SK-N-SH (cell line): Measurements from ENCODE around the gene SPOCK3. TPM values are rescaled to one million over a fixed set of nuclear protein-coding genes. Genes with fewer than 3 reads are reported as not detected.

Experiments
- CTCF ChIA-PET: fragments of 300-600, 350-600 bp; formaldehyde crosslinking; extraction: SDS; loops from one replicate; lab custom pipeline; 2021; lab: Yijun Ruan, JAX
- POLR2A ChIA-PET: fragments of 350-600 bp; sonication (Branson Sonifier 250); formaldehyde crosslinking; extraction: SDS; loops from one replicate; lab custom pipeline; 2020; ENCODE audit warnings: antibody characterized with exemption, inconsistent platforms; lab: Yijun Ruan, JAX
- DNase-seq: peaks from one replicate; pipeline ENCODE4 v3.0.0; 2012
- H2AFZ ChIP-seq: fragments of 200-600 bp; sonication (generic); 2 replicates; pipeline ENCODE4 v1.8.1; 2016; ENCODE audit warnings: antibody characterized with exemption, mild to moderate bottlenecking, low read depth
- H3F3A ChIP-seq: fragments of 200-600 bp; sonication (generic); replicated peaks from 2 replicates; pipeline ENCODE3; 2016; ENCODE audit warnings: antibody characterized with exemption, mild to moderate bottlenecking; ENCODE audit not compliant: insufficient read depth
- H3K27ac ChIP-seq, 2 experiments: fragments of 200-500 bp in 1 of 2; fragments of 200-600 bp in 1 of 2; sonication (Bioruptor generic) in 1 of 2; sonication (generic), shearing (Covaris generic) in 1 of 2; 2 replicates each; pipeline versions ENCODE4 v1.5.1 to v1.6.1; 2014 to 2016; ENCODE audit warnings: low read depth in 2 of 2, inconsistent platforms in 1 of 2, low read length in 1 of 2, mild to moderate bottlenecking in 1 of 2, mixed read lengths in 1 of 2
- H3K27me3 ChIP-seq: fragments of 200-600 bp; sonication (generic), shearing (Covaris generic); 2 replicates; pipeline ENCODE4 v1.6.1; 2016; ENCODE audit warnings: mixed run types; ENCODE audit not compliant: insufficient read depth
- H3K36me3 ChIP-seq, 2 experiments: fragments of 200-500 bp in 1 of 2; fragments of 200-600 bp in 1 of 2; sonication (Bioruptor generic) in 1 of 2; sonication (generic) in 1 of 2; replicated peaks in 1 of 2; 2 replicates each; pipeline versions ENCODE3 to v1.5.1; 2014 to 2016; ENCODE audit warnings: low read length in 1 of 2, mild to moderate bottlenecking in 1 of 2; ENCODE audit not compliant: insufficient read depth in 2 of 2, control insufficient read depth in 1 of 2
- H3K4me1 ChIP-seq, 2 experiments: fragments of 200-500 bp in 1 of 2; fragments of 200-600 bp in 1 of 2; sonication (Bioruptor generic) in 1 of 2; sonication (generic), shearing (Covaris generic) in 1 of 2; 2 replicates each; pipeline versions ENCODE4 v1.5.1 to v1.6.1; 2014 to 2016; ENCODE audit warnings: low read depth in 1 of 2, low read length in 1 of 2, mixed run types in 1 of 2; ENCODE audit not compliant: insufficient read depth in 2 of 2, control insufficient read depth in 1 of 2
- H3K4me2 ChIP-seq: fragments of 200-600 bp; sonication (generic), shearing (Covaris generic); 2 replicates; pipeline ENCODE4 v1.6.1; 2017; ENCODE audit warnings: mixed run types
- H3K4me3 ChIP-seq, 2 experiments: fragments of 200-500 bp in 1 of 2; fragments of 200-600 bp in 1 of 2; sonication (Bioruptor generic) in 1 of 2; sonication (generic), shearing (Covaris generic) in 1 of 2; 2 replicates each; pipeline versions ENCODE4 v1.5.1 to v1.8.1; 2014 to 2016; ENCODE audit warnings: low read depth in 2 of 2, inconsistent platforms in 1 of 2, low read length in 1 of 2, mild to moderate bottlenecking in 1 of 2, mixed read lengths in 1 of 2, moderate library complexity in 1 of 2
- H3K79me2 ChIP-seq: fragments of 200-600 bp; sonication (generic); 2 replicates; pipeline ENCODE4 v1.8.1; 2017; ENCODE audit warnings: mild to moderate bottlenecking; ENCODE audit not compliant: insufficient read depth
- H3K9ac ChIP-seq: fragments of 200-600 bp; sonication (generic); 2 replicates; pipeline ENCODE4 v1.6.1; 2017; ENCODE audit warnings: mixed run types
- H3K9me2 ChIP-seq: fragments of 200-600 bp; sonication (generic); 2 replicates; pipeline ENCODE4 v1.6.1; 2017; ENCODE audit warnings: mixed run types
- H3K9me3 ChIP-seq: fragments of 200-600 bp; sonication (generic); 2 replicates; pipeline ENCODE4 v1.6.1; 2017; ENCODE audit warnings: mixed run types, mild to moderate bottlenecking, moderate library complexity
- H4K20me1 ChIP-seq: fragments of 200-600 bp; sonication (generic); 2 replicates; pipeline ENCODE4 v1.6.1; 2017; ENCODE audit warnings: mild to moderate bottlenecking, mixed run types; ENCODE audit not compliant: insufficient read depth
- CHD2 ChIP-seq: fragments of 150-350 bp; IDR thresholded peaks from 2 replicates; pipeline ENCODE4 v1.6.1; 2018; ENCODE audit warnings: low read length; ENCODE audit not compliant: partially characterized antibody
- FOXJ3 ChIP-seq: sonication (generic); formaldehyde crosslinking; IDR thresholded peaks from 2 replicates; pipeline ENCODE4 v1.5.1; 2020; ENCODE audit warnings: mild to moderate bottlenecking, missing genetic modification reagents
- GABPA ChIP-seq: IDR thresholded peaks from 2 replicates; pipeline ENCODE4 v1.4.0; 2012; ENCODE audit warnings: low read depth, mild to moderate bottlenecking
- GATA2 ChIP-seq: sonication (generic); formaldehyde crosslinking; IDR thresholded peaks from 2 replicates; pipeline ENCODE4 v1.5.0; 2020; ENCODE audit warnings: mild to moderate bottlenecking, missing genetic modification reagents
- MAX ChIP-seq: IDR thresholded peaks from 2 replicates; pipeline ENCODE4 v1.4.0; 2012; ENCODE audit warnings: low read depth
- NFIC ChIP-seq: IDR thresholded peaks from 2 replicates; pipeline ENCODE4 v1.4.0; 2012; ENCODE audit warnings: borderline replicate concordance
- NRF1 ChIP-seq: IDR thresholded peaks from 2 replicates; pipeline ENCODE4 v1.6.1; 2012; ENCODE audit warnings: low read depth, mild to moderate bottlenecking, low read length
- RAD21 ChIP-seq: IDR thresholded peaks from 2 replicates; pipeline ENCODE4 v1.6.1; 2012; ENCODE audit warnings: mild to moderate bottlenecking, low read length
- SIN3A ChIP-seq: IDR thresholded peaks from 2 replicates; pipeline ENCODE4 v1.6.1; 2012; ENCODE audit warnings: low read depth, mild to moderate bottlenecking, low read length, moderate library complexity, borderline replicate concordance
- SMC3 ChIP-seq: IDR thresholded peaks from 2 replicates; pipeline ENCODE4 v1.6.1; 2012; ENCODE audit warnings: low read depth, low read length, improper control_type of control experiment
- TAF1 ChIP-seq: IDR thresholded peaks from 2 replicates; pipeline ENCODE4 v1.6.1; 2012; ENCODE audit warnings: low read depth, mild to moderate bottlenecking, low read length, moderate library complexity, borderline replicate concordance
- TCF12 ChIP-seq: IDR thresholded peaks from 2 replicates; pipeline ENCODE4 v1.4.0; 2012
- TEAD4 ChIP-seq: IDR thresholded peaks from 2 replicates; pipeline ENCODE4 v1.4.0; 2012; ENCODE audit warnings: mild to moderate bottlenecking, borderline replicate concordance; ENCODE audit not compliant: insufficient read depth
- USF2 ChIP-seq: fragments of 150-350 bp; IDR thresholded peaks from 2 replicates; pipeline ENCODE4 v1.6.1; 2017; ENCODE audit warnings: antibody characterized with exemption, low read length, low read depth, borderline replicate concordance
- YY1 ChIP-seq: IDR thresholded peaks from 2 replicates; pipeline ENCODE4 v1.4.0; 2012; ENCODE audit warnings: low read depth, mild to moderate bottlenecking
- WGBS: methylation state at CpG from one replicate; pipeline ENCODE4 v1.1.6; 2017; ENCODE audit warnings: low lambda C conversion rate; 5-methylcytosine and 5-hydroxymethylcytosine counted together
- polyA plus RNA-seq, 3 experiments: library from polyadenylated mRNA; depleted of rRNA; stranded (reverse); fragments of >200 nt; gene quantifications; 2 replicates each; pipeline ENCODE4 v1.2.3, GENCODE V29; 2012

Gene SPOCK3
- polyA plus RNA-seq, 1 of the 3 experiments (the other 2 are of a cell fraction) = not detected

GRCh38 chr4:166941629-166942028 lies 292.7 kb downstream of the SPOCK3 start:
- ChIA-PET POLR2A (no interaction called here), CTCF (no interaction called here)
- no peak overlapping the region for H3K4me3 ChIP-seq
- no peak overlapping the region for H2AFZ ChIP-seq
- no peaks in the 10 kb centered on the region for H3K9me3 ChIP-seq
- no peaks in the 10 kb centered on the region for H3K27me3 ChIP-seq
- TF ChIP-seq USF2 (no peak), NRF1 (no peak), SMC3 (no peak), TEAD4 (no peak), GABPA (no peak)
- no peaks in the 10 kb centered on the region for H3K36me3 ChIP-seq
- no peak overlapping the region for H3K27ac ChIP-seq
- no peaks in the 10 kb centered on the region for H3K9me2 ChIP-seq
- no peaks in the 10 kb centered on the region for H4K20me1 ChIP-seq
- H3K4me2 ChIP-seq = no peak overlapping the region
- 24% methylated on average over 4 of the region's 6 CpGs for WGBS
- H3K4me1 ChIP-seq = no peaks in the 10 kb centered on the region
- H3K9ac ChIP-seq = no peak overlapping the region
- no peak for DNase-seq
- no peaks in the 10 kb centered on the region for H3K79me2 ChIP-seq
- no peaks in the 10 kb centered on the region for H3F3A ChIP-seq

DNA sequence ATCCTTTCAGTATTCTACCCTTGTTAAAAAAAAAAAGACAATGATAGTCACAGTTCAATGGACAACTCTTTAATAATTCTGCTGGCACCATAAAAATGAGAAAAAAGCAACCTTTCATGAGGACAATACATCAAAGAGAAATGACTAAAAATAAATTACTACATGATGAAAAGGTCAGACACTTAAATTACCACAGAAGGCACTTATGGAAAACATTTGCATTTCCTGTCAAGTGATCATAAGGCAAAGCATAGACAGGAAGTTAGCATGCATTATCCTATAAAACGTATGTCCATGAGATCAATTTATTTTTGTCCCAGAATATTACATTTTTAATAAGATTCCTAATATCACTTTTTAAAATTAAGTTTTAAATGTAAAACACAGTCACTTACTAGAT lies 303.8 kb downstream of the SPOCK3 start:
- Histone ChIP-seq H3K27ac (no peak overlapping the region), H3K27me3 (no peaks in the 10 kb centered on the region), H3K9ac (no peak overlapping the region), H3F3A (no peaks in the 10 kb centered on the region), H3K4me1 (no peaks in the 10 kb centered on the region), H3K9me2 (no peaks in the 10 kb centered on the region), H4K20me1 (no peaks in the 10 kb centered on the region), H3K9me3 (no peaks in the 10 kb centered on the region), H3K36me3 (no peaks in the 10 kb centered on the region), H2AFZ (no peak overlapping the region), H3K4me2 (no peak overlapping the region), H3K4me3 (no peak overlapping the region), H3K79me2 (no peaks in the 10 kb centered on the region)
- POLR2A ChIA-PET = no interaction called here
- DNase-seq = no peak
- TF ChIP-seq MAX (no peak), NFIC (no peak), GABPA (no peak), USF2 (no peak), FOXJ3 (no peak), SIN3A (no peak), TCF12 (no peak), TAF1 (no peak), NRF1 (no peak), CHD2 (no peak), TEAD4 (no peak), GATA2 (CRISPR knock-in tag) (no peak), RAD21 (no peak), YY1 (no peak)
- WGBS = 9% methylated on average over 1 of the region's 1 CpG
- CTCF ChIA-PET = interaction anchor here (1.1 kb wide), 1 partner anchor 13 kb away, joined by 3 read pairs; no protein-coding TSS in a partner anchor
